Measurements from ENCODE around the gene ELL. TPM values are rescaled to one million over a fixed set of nuclear protein-coding genes. Genes with fewer than 3 reads are reported as not detected.

ELL gene
- total RNA-seq, 1 experiment from 2014 or later, result 18.6 TPM

GRCh38 chr19:18449552-18449951 lies 72.3 kb downstream of the ELL start:
- 0 out of 2 replicates have a peak, but pooled peaks cover 10% of the 10 kb centered on the region for H3K4me1 ChIP-seq (ENCODE audit: control insufficient read depth, insufficient read depth, low read length)
- ATAC-seq (no peak), DNase-seq (ENCODE audit: low read depth, low spot score) (no peak)
- no peaks in the 10 kb centered on the region for H3K36me3 ChIP-seq (ENCODE audit: control insufficient read depth, insufficient read depth, low read length)
- intact Hi-C loops (cut with micrococcal nuclease; ENCODE audit: unreplicated experiment), result no loop called here
- CTCF ChIA-PET, result no interaction called here
- in situ Hi-C loops (cut with HindIII; ENCODE audit: low pct_unique_long_range_greater_than_20kb, low sequenced_read_pairs), result no loop called here
- no peak overlapping the region for H3K27ac ChIP-seq (ENCODE audit: low read length)
- POLR2A ChIA-PET, result no interaction called here
- H3K9me3 ChIP-seq (ENCODE audit: control insufficient read depth, insufficient read depth, low read depth, low read length), result no peaks in the 10 kb centered on the region
- TF ChIP-seq SIN3A (IDR thresholded peaks at IDR 0.05; ENCODE audit: borderline replicate concordance, insufficient read depth, low read depth, low read length), result no peak
- TF ChIP-seq, protein P1, sequence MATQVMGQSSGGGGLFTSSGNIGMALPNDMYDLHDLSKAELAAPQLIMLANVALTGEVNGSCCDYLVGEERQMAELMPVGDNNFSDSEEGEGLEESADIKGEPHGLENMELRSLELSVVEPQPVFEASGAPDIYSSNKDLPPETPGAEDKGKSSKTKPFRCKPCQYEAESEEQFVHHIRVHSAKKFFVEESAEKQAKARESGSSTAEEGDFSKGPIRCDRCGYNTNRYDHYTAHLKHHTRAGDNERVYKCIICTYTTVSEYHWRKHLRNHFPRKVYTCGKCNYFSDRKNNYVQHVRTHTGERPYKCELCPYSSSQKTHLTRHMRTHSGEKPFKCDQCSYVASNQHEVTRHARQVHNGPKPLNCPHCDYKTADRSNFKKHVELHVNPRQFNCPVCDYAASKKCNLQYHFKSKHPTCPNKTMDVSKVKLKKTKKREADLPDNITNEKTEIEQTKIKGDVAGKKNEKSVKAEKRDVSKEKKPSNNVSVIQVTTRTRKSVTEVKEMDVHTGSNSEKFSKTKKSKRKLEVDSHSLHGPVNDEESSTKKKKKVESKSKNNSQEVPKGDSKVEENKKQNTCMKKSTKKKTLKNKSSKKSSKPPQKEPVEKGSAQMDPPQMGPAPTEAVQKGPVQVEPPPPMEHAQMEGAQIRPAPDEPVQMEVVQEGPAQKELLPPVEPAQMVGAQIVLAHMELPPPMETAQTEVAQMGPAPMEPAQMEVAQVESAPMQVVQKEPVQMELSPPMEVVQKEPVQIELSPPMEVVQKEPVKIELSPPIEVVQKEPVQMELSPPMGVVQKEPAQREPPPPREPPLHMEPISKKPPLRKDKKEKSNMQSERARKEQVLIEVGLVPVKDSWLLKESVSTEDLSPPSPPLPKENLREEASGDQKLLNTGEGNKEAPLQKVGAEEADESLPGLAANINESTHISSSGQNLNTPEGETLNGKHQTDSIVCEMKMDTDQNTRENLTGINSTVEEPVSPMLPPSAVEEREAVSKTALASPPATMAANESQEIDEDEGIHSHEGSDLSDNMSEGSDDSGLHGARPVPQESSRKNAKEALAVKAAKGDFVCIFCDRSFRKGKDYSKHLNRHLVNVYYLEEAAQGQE (IDR thresholded peaks at IDR 0.05; ENCODE audit: insufficient read depth in 1 of 2, low read depth in 2 of 2, low read length in 1 of 2), result no peak
- no peak for TF ChIP-seq TCF7L2 (IDR thresholded peaks at IDR 0.05; ENCODE audit: low read depth, low read length)
- no peak for TF ChIP-seq POLR2AphosphoS5 (IDR thresholded peaks at IDR 0.05; ENCODE audit: low read depth, low read length)
- TF ChIP-seq CTCF (IDR thresholded peaks at IDR 0.05), result no peak
- no peaks in the 10 kb centered on the region for H3K27me3 ChIP-seq (ENCODE audit: control insufficient read depth, insufficient read depth, low read length)
- BruUV-seq (replicated peaks), result no TSS peak
- H3K4me3 ChIP-seq (ENCODE audit: low read depth in 2 of 2, low read length in 2 of 2), result no peak overlapping the region

GRCh38 chr19:18446811-18447359 lies 75.0 kb downstream of the ELL start:
- no peaks in the 10 kb centered on the region for H3K27me3 ChIP-seq (ENCODE audit: control insufficient read depth, insufficient read depth, low read length)
- intact Hi-C loops (cut with micrococcal nuclease; ENCODE audit: unreplicated experiment), result no loop called here
- H3K4me3 ChIP-seq (ENCODE audit: low read depth in 2 of 2, low read length in 2 of 2), result no peak overlapping the region
- TF ChIP-seq POLR2AphosphoS5 (IDR thresholded peaks at IDR 0.05; ENCODE audit: low read depth, low read length) (no peak), TCF7L2 (IDR thresholded peaks at IDR 0.05; ENCODE audit: low read depth, low read length) (no peak), SIN3A (IDR thresholded peaks at IDR 0.05; ENCODE audit: borderline replicate concordance, insufficient read depth, low read depth, low read length) (no peak), CTCF (IDR thresholded peaks at IDR 0.05) (no peak)
- TF ChIP-seq, protein P1 (IDR thresholded peaks at IDR 0.05; ENCODE audit: insufficient read depth in 1 of 2, low read depth in 2 of 2, low read length in 1 of 2), result no peak
- no peak overlapping the region for H3K27ac ChIP-seq (ENCODE audit: low read length)
- ATAC-seq (no peak), DNase-seq (ENCODE audit: low read depth, low spot score) (no peak)
- BruUV-seq (replicated peaks), result no TSS peak
- POLR2A ChIA-PET, result no interaction called here
- H3K36me3 ChIP-seq (ENCODE audit: control insufficient read depth, insufficient read depth, low read length), result no peaks in the 10 kb centered on the region
- no peaks in the 10 kb centered on the region for H3K9me3 ChIP-seq (ENCODE audit: control insufficient read depth, insufficient read depth, low read depth, low read length)
- CTCF ChIA-PET, result no interaction called here
- H3K4me1 ChIP-seq (ENCODE audit: control insufficient read depth, insufficient read depth, low read length), result 0 out of 2 replicates have a peak, but pooled peaks cover 4% of the 10 kb centered on the region
- in situ Hi-C loops (cut with HindIII; ENCODE audit: low pct_unique_long_range_greater_than_20kb, low sequenced_read_pairs), result no loop called here
